Eye (tissue), 1 donor: Measurements from ENCODE around the gene PPP1R14C.
"Not testable (repeated sequence)": the region's sequence is repeated elsewhere in the genome, so short reads cannot be mapped to it uniquely, and the experiment has no call there.

Experiments used
- DNase-seq: peaks from one replicate; pipeline ENCODE4 v3.0.0-alpha.2; 2015

PPP1R14C gene

DNA sequence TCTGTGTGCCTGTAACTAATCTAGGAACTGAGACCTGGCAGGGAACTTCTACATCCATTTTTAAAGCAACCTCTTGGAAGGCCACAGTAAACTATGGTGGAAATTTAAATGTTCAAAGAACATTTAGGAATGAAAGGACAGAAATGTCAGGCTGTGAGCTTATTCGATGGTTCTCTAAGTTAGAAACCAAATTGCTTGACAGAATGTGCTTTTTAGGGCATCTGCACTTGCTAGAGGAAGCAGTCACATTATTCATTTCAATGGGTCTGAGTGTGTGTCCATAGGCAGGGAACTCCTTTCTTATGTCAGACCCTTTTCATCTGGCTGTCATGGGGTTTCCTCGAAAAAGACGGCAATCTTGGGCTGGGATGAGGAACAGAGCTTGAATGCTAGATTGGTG, 84.4 kb downstream of the PPP1R14C start:
- DNase-seq, result no peak

DNA sequence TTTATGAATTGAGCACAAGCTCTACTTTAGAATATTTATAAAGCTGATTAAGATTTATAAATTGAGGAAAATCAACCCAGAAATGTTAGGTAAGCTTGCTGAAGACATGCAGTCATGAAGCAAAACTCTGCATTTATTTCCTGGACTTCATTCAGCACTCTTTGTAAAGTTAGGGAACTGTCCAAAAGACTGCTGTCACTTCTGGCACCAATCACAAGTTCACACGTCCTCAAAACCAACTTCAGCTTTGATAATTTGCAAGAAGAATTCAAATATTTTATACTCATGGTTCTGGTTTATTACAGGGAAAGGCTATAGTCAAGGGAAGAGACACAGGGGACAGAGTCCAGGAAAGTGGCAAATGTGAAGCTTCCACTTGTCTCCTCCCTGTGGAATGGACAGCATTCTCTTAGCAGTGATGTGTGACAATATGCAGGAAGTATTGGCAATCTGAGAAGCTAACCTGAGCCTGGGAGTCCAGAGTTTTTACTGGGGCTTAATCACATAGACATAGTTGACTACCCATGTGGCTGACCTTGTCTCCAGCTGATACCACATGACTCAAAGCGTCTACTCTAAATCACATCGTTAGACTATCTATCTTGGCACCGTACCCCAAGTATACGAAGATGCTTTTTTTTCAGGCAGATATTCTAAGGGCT, 85.4 kb downstream of the PPP1R14C start:
- DNase-seq, result no peak

DNA sequence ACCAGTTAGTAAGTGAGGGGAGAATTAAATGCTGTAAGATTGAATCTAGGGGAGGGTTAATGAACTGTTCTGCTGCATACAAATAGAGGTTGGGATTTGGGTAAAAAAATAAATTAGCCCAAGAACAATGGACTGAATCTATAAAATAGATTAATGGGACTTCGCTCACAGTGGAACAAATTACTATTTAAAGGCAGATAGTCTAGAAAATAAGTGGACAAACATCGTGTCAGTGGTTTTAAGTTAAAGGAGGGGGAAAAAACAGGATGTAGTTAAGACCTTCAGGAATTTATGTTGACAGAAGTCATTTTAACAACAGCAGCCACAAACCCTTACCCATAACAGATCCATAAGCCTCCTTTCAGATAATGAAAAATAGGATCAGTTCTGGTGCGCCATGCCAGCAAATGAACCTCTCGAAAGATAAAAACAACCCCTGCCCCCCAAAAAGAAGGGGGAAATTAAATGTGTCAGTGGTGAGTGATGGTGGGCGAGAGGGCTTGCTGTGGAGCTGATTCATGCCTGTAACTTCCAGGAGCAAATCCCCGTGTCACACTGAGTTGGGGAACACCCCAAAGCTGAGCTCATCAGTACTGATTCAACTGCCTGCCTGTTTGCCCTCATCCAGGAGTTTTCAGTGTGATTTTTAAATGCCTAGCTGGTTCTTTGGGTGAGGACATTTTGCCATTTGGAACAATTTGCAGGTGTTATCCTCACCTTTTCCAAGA, 86.8 kb downstream of the PPP1R14C start:
- no peak for DNase-seq

DNA sequence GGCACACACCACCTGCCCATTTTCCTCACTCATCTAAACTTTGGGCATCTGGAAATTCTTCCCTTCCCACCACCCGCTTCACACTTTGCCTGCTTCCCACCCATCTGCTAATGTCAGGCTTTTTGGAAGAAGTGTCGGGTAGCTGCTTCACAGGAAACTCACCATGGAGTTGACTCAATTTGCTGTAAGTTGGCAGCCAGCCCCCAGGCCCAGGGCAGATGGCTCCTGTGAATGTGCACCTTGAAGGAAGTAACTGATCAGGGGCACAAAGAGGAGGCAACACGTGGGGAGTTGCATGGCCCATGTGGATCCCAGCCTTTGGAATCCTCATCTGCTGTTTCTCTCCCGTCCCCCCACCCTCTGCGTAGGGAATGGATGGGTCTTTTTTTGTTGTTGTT, 87.3 kb downstream of the PPP1R14C start:
- no peak for DNase-seq

DNA sequence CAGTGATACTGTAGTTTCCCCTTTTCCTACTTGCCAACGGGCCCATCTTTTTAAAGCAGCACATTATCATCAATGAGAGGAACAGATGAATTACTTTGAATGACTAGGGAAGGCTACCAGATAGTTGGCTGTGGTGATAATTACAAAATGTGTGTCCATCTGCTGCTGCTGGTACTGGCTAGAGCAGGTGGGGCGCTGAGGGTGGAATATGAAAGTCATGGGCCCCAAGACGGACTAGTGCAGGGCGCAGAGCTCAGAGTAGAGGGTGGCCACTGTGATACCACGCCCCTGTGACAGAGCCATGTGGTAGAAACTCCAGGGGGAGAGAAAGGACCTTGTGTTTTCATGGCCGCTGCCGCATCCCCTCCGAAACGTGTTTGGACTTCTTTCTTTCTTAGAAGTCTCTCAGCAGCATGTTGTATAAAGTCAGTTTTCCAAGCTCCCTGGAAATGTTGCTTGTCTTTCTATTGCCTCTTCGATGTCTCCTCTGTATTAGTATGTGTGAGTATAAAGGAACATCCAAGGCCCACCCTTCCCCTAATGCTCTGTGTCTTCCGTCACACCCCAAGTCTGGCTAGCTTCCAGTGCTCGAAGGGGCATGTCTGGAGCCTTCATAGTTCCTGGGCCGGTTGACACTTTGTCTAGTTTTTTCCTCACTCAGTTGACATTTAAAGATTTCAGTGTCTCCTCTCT, 88.1 kb downstream of the PPP1R14C start:
- no peak for DNase-seq

DNA sequence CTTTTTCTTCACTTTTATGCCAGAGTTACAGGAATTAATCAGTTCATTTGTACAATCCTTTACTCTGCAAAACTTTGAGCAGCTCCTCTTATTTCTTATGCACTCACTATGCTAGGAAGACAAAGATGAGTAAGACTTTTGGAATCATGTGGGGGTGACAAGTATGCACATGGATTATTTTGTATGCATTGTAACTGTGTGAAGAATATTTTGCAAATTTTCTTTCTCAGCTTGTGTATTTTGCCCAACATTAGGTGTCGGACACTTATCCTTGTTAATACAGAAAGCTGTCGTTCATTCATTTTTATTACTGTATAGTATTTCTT, 88.6 kb downstream of the PPP1R14C start:
- DNase-seq, result no peak

DNA sequence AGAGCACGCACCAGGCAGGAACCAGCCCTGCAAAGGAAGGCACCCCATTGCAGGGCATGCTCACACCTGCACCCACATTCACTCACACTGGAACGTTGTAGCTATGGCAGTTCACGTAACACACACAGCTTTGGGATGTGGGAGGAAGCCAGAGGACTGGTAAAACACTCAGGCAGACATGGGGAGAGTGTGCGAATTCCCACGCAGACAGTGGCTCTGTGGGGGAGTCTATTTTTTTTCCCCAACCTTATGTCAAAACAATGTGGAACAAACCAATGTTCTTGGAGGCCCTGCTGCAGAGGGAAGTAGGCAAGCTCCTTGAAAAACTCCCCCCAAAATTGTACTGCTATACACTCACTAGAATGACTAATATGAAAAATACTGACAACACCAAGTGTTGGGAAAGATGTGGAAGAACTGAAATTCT, 91.0 kb downstream of the PPP1R14C start:
- DNase-seq, result no peak

DNA sequence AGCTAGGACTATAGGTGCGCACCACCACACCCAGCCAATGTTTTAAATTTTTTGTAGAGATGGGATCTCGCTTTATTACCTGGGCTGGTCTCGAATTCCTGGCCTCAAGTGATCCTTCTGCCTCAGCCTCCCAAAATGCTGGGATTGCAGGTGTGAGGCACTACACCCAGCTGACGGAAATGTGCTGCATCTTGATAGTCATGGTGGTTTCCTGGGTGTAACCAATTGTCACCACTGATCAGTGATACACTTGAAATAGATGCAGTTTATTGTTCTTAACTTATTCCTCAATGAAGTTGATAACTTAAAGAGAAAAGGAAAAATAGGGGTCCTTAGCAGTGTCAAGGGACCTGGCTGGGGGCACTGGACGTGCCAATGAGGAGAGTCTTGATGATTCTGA, 92.4 kb downstream of the PPP1R14C start:
- no peak for DNase-seq

DNA sequence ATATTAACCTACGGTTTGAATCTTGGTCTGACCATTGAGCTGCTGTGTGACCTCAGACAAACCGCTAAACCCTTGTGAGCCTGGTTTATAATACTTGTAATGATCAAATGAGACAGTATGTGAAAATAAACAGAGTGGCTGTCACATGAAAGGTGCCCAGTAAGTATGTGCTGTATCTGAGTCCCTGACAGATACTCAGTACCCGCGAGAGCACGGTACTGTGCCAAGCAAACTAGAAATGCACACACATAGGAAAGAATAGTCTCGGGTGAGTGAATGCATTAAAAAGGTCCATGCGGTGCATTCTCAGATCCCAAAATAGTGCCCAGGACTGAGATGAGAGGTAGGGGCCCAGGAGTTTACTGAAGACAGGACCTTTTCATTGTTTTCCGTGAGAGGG, 93.3 kb downstream of the PPP1R14C start:
- DNase-seq, result no peak

DNA sequence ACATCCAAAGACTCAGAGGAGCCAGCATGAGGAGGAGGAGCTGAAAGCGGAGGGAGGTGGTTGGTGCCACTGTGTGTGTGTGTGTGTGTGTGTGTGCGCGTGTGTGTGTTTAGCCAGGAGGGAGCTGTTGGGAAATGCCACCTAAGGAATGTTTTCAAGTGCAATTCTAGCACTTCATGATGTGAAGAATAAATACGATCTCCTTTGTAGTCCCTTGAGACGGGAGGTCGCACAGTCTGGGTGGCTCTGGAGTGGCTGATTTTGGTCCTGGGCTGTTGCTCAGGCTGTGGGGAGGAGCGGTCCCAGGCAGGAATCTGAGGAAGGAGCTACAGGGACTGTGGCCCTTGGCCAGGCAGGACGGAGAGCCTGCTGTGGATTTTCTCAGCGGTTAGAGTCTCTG, 93.7 kb downstream of the PPP1R14C start:
- DNase-seq, result no peak

DNA sequence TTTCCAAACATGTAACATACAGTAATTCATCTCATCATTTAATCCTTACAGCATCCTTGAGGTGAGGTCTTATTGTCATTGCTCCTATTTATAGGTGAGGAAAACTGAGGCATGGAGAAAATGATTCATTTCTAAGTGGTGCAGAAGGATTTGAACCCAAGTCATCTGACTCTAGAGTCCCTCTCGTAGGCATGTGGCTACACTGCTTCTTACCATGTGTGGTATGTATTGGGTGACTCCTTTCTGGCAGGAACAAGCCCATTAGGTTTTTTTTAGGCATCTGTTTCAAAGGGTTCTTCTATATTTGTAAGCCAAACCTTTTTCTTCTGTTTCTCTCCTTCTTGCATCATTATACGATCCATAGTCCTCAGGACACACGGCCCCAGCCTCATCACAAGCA, 94.8 kb downstream of the PPP1R14C start:
- DNase-seq, result no peak

DNA sequence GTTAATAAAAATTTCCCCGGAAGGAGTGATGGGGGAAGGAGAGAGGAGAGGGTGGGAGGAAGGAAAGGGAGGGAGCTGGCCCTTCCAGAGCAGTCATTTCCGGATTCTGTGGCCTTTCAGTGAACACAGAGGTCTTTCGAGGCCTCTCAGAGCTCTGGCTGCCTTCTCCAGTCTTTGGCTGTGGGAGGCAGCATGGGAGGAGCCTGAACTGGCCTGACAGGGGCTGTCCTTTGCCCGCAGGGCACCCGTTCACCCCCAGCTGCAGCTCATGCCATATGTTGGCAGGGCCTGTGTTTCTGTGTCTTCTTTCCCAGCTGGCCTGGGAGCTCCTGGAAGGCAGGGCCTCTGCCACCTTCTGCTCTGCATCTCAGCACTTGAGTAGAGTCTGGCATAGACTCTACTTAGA, 95.5 kb downstream of the PPP1R14C start:
- DNase-seq, result no peak

DNA sequence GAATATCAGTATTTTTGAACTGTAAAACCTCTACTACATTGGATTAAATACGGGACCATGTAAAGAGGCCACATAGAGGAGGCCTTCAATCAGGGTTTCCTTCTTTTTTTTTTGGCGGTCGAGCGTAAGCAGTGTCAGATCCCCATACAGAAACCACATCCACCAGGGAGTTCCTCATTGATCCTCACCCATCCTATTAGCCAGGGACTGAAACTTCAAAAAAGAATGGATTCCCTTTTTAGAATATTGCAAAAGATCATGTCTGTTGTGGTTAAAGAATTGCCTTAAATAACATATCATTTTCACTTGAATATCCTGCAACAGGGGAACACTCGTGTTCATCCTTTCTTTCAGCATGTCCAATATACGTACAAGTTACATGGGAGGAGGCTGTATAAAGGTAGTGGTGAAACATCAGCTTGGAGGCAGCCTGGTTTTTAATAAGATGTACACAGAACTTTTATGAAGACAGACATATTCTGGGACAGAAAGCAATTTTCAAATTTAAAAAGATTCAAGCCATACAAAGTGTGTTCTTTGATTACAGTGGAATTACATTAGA, 96.1 kb downstream of the PPP1R14C start:
- DNase-seq, result no peak

DNA sequence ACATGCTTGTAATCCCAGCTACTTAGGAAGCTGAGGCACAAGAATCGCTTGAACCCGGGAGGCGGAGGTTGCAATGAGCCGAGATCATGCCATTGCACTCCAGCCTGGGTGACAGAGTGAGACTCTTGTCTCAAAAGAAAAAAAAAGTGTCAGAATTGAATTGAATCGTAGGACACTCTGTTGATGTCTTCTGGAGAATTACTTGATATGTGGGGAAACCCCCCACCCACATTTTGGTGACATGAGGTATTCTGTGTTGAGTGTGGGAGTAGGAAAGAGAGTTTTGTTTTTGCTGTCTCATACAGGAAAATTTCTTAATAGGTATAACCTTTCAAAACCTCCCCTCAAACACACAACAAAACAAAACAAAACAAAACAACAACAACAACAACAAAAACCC, 98.9 kb downstream of the PPP1R14C start:
- not testable (repeated sequence) for DNase-seq

DNA sequence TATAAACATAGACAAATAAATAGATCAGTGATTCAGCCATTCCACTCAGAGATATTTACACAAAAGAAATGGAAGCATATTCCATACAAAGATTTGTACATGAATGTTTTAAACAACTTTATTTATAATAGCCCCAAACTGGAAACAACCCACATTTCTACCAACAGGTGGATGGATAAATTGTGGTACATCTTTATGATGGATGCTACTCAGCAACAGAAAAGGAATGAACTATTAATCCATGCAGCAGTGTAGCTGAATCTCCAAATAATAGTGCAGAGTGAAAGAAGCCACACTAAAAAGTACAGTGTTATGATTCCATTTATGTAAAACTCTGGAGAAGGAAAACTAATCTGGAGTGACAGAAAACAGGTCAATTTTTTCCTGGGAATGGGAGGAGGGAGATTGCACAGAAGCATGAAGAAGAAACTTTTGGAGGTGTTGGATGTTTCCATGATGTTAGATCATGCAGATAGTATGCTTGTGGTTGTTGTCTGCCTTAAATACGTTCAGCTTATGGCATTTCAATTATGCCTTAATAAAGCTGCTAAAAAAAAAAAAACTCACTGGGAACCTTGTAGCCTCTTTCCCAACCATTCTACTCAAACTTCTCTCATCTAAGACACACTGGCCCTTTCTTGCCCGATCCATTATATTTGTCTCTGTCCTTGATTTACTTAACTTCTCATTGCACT, 100.9 kb downstream of the PPP1R14C start:
- no peak for DNase-seq

DNA sequence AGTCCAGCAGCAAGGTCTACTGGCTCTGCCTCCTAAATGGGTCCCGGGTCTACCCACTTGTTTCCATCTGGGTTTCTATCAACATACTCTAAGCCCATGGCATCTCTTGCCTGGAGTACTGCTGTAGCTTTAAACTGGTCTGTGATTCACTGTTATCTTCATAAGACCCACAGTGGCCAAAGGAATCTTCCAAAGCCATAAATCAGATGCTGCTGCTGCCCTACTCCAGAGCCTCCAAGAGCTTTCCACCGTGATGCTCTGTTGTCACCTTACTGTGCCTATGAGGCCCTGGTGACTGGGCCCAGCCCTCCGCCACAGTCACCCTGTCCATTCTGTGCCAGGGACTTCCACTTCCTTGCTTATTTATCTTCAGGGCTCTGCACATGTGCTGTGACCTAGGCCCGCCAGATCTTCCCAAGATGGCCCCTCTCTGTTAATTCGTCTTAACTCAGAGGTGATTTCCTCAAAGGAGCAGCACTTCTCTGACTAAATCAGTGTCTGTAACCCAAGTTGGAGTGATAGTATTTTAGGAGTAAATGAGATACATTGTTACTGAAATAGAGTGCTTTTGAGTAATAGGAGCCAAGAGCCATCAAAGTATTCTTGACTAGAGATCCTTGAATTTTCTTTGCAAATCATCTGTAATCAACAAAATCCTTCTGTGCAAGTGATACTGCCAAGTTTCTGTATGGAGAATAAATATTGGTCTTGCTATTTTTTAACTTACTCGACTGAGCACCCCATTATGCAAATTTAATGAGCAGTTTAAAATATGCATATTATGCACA, 102.5 kb downstream of the PPP1R14C start:
- no peak for DNase-seq

DNA sequence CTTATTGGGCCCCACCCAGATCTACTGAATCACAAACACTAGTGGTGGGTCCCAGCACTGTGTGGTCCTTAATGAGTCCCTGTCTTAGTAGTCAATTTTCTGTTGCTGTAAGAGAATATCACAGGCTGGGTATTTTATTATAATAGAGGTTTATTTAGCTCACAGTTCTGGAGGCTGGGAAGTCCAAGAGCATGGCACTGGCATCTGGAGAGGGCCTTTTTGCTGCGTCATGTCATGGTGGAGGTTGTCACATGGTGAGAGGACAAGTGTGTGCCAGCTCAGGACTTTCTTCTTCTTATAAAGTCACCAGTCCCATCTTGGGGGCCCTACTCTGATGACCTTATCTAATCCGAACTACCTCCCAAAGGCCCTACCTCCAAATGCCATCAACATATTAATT, 105.0 kb downstream of the PPP1R14C start:
- no peak for DNase-seq

DNA sequence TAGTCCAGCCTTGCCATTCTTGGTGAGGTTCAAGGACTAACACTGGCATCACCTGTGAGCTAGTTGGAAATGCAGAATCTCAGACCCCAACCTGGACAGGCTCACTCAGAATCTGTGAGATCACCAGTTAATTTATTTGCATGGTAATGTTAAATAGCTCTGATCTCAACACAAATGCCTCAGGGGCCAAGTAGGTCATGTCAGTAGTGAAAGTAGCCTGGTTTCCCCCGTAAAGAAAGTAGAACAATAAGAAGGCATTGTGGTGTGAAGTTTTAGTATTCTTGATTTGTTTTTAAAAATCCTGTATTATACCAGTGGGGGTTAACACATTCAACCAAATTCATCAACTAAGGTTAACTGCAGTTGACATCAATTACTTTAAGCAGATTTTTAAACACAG, 105.5 kb downstream of the PPP1R14C start:
- no peak for DNase-seq

DNA sequence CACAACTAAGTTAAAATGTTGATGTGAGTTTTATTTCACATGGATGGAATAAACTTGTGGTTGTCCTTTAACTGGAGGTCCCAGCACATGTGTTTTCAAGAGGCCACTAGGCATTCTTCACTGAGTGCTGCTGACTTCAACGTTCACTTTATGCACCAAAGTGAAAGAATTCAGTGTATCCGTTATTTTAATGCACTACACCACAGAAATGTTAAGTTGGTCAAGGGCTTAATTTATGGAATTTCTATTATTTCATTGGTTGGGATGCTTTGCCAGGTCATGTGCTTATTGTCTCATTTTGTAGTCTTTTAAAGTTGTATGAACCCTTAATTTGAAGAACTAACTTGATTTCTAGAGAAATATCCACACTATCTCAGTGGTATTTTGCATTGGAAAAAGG, 106.4 kb downstream of the PPP1R14C start:
- no peak for DNase-seq

DNA sequence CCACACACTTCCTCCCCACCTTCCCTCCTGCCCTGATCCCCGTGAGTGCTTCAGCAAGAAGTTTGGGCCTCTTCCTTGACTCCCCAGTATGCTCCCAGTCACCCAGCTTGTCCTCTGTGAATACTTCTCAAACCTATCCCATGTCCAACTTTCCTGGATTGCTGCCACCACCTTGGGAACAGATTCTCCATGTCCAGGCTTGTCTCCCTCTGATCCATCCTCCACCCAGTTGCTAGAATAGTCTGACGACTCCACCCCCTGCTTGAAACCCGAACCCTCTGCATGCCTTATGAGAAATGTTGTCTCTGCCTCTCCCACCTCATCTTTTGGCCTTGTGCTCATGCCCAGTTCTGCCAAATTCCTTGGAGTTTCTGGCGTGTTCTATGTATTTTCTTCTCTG, 108.0 kb downstream of the PPP1R14C start:
- DNase-seq, result no peak

DNA sequence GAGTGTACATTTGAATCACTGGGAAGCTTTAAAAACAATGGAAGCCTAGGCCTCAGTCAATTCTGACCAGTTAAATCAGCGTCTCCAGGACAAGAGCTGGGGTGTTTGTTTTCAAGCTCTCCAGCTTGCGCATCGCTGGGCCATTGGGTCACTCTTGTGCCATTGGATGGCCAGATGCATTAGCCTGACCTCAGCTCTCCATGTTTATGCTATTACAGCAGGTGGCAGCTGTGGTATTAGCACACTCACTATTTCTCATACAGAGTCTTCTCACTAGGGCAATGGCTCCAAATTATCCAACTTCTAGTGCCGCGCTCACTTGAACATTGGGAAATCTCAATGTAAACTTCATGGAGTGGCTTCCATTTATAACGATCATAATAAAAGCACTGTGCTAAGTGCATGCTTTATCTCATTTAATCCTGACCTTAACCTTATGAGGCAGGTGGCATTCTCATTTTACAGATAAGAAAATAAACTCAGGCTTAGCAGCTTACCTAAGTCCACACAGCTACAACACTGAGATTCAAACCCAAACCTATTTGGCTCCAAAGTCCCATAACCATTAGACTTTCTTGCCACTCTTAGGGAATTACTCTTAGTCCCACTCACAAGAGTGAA, 108.8 kb downstream of the PPP1R14C start:
- no peak for DNase-seq
